ENCODE results near the gene NAA38.

GRCh38 chr17:7851438-7852261 is 5.7 kb downstream of the NAA38 start:
- TF ChIP-seq CTCF (IDR thresholded peaks at IDR 0.05; ENCODE audit: low read length) (peak; percentile 91), EZH2 (optimal IDR thresholded peaks at IDR 0.05; ENCODE audit: low read depth, low read length) (no peak)
